ENCODE measurements around the gene SPTLC1. TPM values are rescaled to one million over a fixed set of nuclear protein-coding genes. Genes with fewer than 3 reads are reported as not detected.
"Not testable (repeated sequence)": the region's sequence is repeated elsewhere in the genome, so short reads cannot be mapped to it uniquely, and the experiment has no call there.

SPTLC1 gene
- polyA plus RNA-seq, 1 donor (not counting 4 experiments of a cell fraction or from before 2014, with no cell fraction given): 123 TPM

DNA sequence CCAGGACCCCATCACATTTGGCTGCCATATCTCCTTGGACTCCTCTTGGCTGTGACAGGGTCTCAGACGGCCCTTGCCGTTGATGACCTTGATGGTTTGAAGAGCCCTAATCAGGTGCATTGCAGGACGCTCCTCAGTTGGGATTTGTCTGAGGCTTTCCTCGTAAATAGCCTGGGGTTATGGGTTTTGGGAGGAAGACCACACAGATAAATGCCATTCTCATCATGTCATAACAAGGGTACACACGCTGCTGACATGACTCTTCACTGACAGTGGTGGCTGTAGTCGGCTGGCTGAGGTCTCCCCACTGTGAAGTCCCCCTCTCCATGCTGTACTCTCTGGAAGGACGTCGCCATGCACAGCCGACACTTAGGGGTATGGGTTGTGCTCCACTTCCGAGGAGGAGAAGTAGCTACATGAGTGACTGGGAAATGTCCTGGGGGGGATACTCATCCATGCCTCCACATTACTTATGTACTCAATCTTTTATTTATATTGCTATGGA lies 42.9 kb upstream of the SPTLC1 start:
- no peaks in the 10 kb centered on the region for H3K9me3 ChIP-seq (ENCODE audit: control insufficient read depth, low read depth, low read length)
- H3K36me3 ChIP-seq (ENCODE audit: control insufficient read depth in 2 of 2, extremely low read depth in 1 of 2, insufficient read depth in 2 of 2, low read length in 2 of 2): no peaks in the 10 kb centered on the region
- peaks cover 5% of the 10 kb centered on the region for H3K27me3 ChIP-seq (ENCODE audit: control insufficient read depth, extremely low read depth, insufficient read depth, low read length)
- H3K79me2 ChIP-seq (ENCODE audit: control insufficient read depth, insufficient read depth, low read length): no peaks in the 10 kb centered on the region
- no peak overlapping the region for H3K4me2 ChIP-seq (ENCODE audit: control insufficient read depth, extremely low read depth, insufficient read depth, low read depth, low read length)
- H4K20me1 ChIP-seq (ENCODE audit: control insufficient read depth, extremely low read depth, insufficient read depth, low read length): no peaks in the 10 kb centered on the region
- FAIRE-seq (no peak), DNase-seq (ENCODE audit: low read depth, low spot score) (no peak)
- dilution Hi-C loops (cut with MboI; ENCODE audit: extremely low pct_ligation_motif_present, low sequenced_read_pairs): no loop called here
- H3K9ac ChIP-seq (ENCODE audit: control insufficient read depth, extremely low read depth, insufficient read depth, low read length): no peak overlapping the region
- TF ChIP-seq EZH2 (IDR thresholded peaks at IDR 0.05; ENCODE audit: low read length) (no peak), CTCF (optimal IDR thresholded peaks at IDR 0.05 in 1 of 3, IDR thresholded peaks at IDR 0.05 in 1 of 3, conservative IDR thresholded peaks at IDR 0.05 in 1 of 3; ENCODE audit: extremely low read depth in 1 of 3, insufficient read depth in 2 of 3, low read length in 3 of 3) (no peak)
- H3K4me1 ChIP-seq (ENCODE audit: control insufficient read depth, extremely low read depth, insufficient read depth, low read length): peaks cover 4% of the 10 kb centered on the region
- no peak overlapping the region for H3K27ac ChIP-seq (ENCODE audit: control insufficient read depth, insufficient read depth, low read length)
- H3K4me3 ChIP-seq (ENCODE audit: control insufficient read depth in 2 of 3, extremely low read depth in 1 of 3, insufficient read depth in 2 of 3, low read depth in 1 of 3, low read length in 3 of 3): no peak overlapping the region
- no peak overlapping the region for H2AFZ ChIP-seq (ENCODE audit: control insufficient read depth, low read length)
- no peaks in the 10 kb centered on the region for H3K9me1 ChIP-seq (ENCODE audit: control insufficient read depth, extremely low read depth, insufficient read depth, low read length)

GRCh38 chr9:92155736-92156135 lies 40.5 kb upstream of the SPTLC1 start:
- peaks cover 15% of the 10 kb centered on the region for H3K4me1 ChIP-seq (ENCODE audit: control insufficient read depth, extremely low read depth, insufficient read depth, low read length)
- H3K4me3 ChIP-seq (ENCODE audit: control insufficient read depth in 2 of 3, extremely low read depth in 1 of 3, insufficient read depth in 2 of 3, low read depth in 1 of 3, low read length in 3 of 3); DNase-seq (ENCODE audit: low read depth, low spot score); H3K27ac ChIP-seq (ENCODE audit: control insufficient read depth, insufficient read depth, low read length); FAIRE-seq; H3K9me1 ChIP-seq (ENCODE audit: control insufficient read depth, extremely low read depth, insufficient read depth, low read length); H2AFZ ChIP-seq (ENCODE audit: control insufficient read depth, low read length); H4K20me1 ChIP-seq (ENCODE audit: control insufficient read depth, extremely low read depth, insufficient read depth, low read length); H3K27me3 ChIP-seq (ENCODE audit: control insufficient read depth, extremely low read depth, insufficient read depth, low read length); dilution Hi-C loops (cut with MboI; ENCODE audit: extremely low pct_ligation_motif_present, low sequenced_read_pairs); H3K36me3 ChIP-seq (ENCODE audit: control insufficient read depth in 2 of 2, extremely low read depth in 1 of 2, insufficient read depth in 2 of 2, low read length in 2 of 2); H3K9me3 ChIP-seq (ENCODE audit: control insufficient read depth, low read depth, low read length); H3K79me2 ChIP-seq (ENCODE audit: control insufficient read depth, insufficient read depth, low read length); H3K4me2 ChIP-seq (ENCODE audit: control insufficient read depth, extremely low read depth, insufficient read depth, low read depth, low read length); H3K9ac ChIP-seq (ENCODE audit: control insufficient read depth, extremely low read depth, insufficient read depth, low read length): not testable (repeated sequence)

GRCh38 chr9:92155221-92155620 lies 40.0 kb upstream of the SPTLC1 start:
- H2AFZ ChIP-seq (ENCODE audit: control insufficient read depth, low read length): no peak overlapping the region
- no peak overlapping the region for H3K9ac ChIP-seq (ENCODE audit: control insufficient read depth, extremely low read depth, insufficient read depth, low read length)
- H3K27ac ChIP-seq (ENCODE audit: control insufficient read depth, insufficient read depth, low read length): no peak overlapping the region
- H3K79me2 ChIP-seq (ENCODE audit: control insufficient read depth, insufficient read depth, low read length): no peaks in the 10 kb centered on the region
- H3K36me3 ChIP-seq (ENCODE audit: control insufficient read depth in 2 of 2, extremely low read depth in 1 of 2, insufficient read depth in 2 of 2, low read length in 2 of 2): no peaks in the 10 kb centered on the region
- H3K27me3 ChIP-seq (ENCODE audit: control insufficient read depth, extremely low read depth, insufficient read depth, low read length): peaks cover 5% of the 10 kb centered on the region
- no peak for DNase-seq (ENCODE audit: low read depth, low spot score)
- no peak overlapping the region for H3K4me2 ChIP-seq (ENCODE audit: control insufficient read depth, extremely low read depth, insufficient read depth, low read depth, low read length)
- H3K4me3 ChIP-seq (ENCODE audit: control insufficient read depth in 2 of 3, extremely low read depth in 1 of 3, insufficient read depth in 2 of 3, low read depth in 1 of 3, low read length in 3 of 3): no peak overlapping the region
- no peak for TF ChIP-seq CTCF (optimal IDR thresholded peaks at IDR 0.05 in 1 of 3, IDR thresholded peaks at IDR 0.05 in 1 of 3, conservative IDR thresholded peaks at IDR 0.05 in 1 of 3; ENCODE audit: extremely low read depth in 1 of 3, insufficient read depth in 2 of 3, low read length in 3 of 3)
- TF ChIP-seq EZH2 (IDR thresholded peaks at IDR 0.05; ENCODE audit: low read length): no peak
- no peaks in the 10 kb centered on the region for H3K9me1 ChIP-seq (ENCODE audit: control insufficient read depth, extremely low read depth, insufficient read depth, low read length)
- H4K20me1 ChIP-seq (ENCODE audit: control insufficient read depth, extremely low read depth, insufficient read depth, low read length): no peaks in the 10 kb centered on the region
- peaks cover 15% of the 10 kb centered on the region for H3K4me1 ChIP-seq (ENCODE audit: control insufficient read depth, extremely low read depth, insufficient read depth, low read length)
- dilution Hi-C loops (cut with MboI; ENCODE audit: extremely low pct_ligation_motif_present, low sequenced_read_pairs): no loop called here
- FAIRE-seq: no peak
- H3K9me3 ChIP-seq (ENCODE audit: control insufficient read depth, low read depth, low read length): no peaks in the 10 kb centered on the region
